Renal cortical epithelial cell (primary cell): ENCODE results near the gene EFCAB7. TPM values are rescaled to one million over a fixed set of nuclear protein-coding genes. Genes with fewer than 3 reads are reported as not detected.
A peak's percentile ranks its signal among the peaks of the same experiment; 100 is the strongest.

ENCODE experiments used
- DNase-seq: peaks from one replicate; pipeline ENCODE4 v3.0.0-alpha.2; 2011; ENCODE audit warnings: low read depth
- total RNA-seq: library from RNA; depleted of rRNA; stranded (reverse); fragments of >200 nt; gene quantifications from 2 replicates; pipeline ENCODE4 v1.2.3, GENCODE V29; 2014

Gene EFCAB7
- total RNA-seq, 1 donor from 2014 or later = 15.1 TPM

DNA sequence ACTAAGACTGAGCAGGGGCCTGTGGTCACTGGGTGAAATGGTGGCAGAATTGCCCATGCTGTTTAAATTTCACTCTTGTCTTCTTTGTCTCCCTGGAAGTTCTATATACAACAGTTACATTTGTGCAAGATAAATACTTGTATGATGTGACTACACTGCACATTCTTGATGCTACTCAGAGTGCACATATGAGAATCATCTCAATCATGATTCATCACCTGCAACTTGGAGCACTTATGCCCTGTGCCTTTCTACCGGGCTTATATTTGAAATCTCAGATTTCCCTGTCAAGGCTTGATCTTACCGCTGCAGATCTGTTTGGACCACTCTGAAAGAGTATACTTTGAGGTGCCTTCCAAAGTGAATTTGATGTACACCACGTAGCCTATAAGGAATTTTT is 80.5 kb downstream of the EFCAB7 start:
- no peak for DNase-seq

DNA sequence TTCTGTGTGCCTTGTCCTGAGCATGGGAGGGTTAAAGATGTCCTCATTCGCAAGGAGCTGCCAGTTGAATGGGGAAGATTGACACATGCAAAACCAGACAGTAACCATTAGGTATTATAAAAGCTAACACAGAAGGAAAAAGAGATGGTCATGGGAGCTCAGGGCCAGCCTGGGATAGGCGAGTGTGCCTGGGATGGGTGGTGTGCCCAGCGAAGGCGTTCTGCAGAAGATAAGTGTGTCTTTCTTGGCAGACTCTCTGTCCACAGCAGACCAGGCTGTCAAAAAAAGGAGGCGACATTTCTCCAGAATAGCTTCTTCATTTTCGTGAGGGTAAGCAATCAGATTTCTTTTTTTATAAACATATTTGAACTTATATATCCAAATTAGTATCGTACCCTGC is 84.0 kb downstream of the EFCAB7 start:
- no peak for DNase-seq

- peak; percentile 64 for DNase-seq
These were observed 87.9 kb downstream of the EFCAB7 start for GRCh38 chr1:63611231-63611630.

- peak; percentile 63 for DNase-seq
These were observed 89.2 kb downstream of the EFCAB7 start for GRCh38 chr1:63612564-63612963.

DNA sequence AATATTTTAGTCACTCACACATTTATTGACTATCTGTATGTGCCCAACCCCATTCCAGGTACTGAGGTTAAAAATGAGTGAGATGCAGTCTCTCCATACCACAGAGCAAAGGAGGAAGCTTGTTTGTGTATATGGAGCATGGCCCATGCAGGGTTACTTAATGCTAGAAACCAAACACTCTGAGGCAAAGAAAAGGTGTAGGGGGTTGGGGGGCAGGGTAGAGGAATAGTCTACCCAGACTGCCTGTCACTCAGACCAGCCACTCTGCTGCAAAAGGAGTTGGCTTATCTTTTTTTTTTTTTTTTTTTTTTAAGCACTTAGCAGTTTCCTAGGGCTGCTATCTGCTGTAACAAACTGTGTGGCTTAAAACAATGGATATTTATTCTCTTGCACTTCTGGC is 89.6 kb downstream of the EFCAB7 start:
- DNase-seq = no peak

DNA sequence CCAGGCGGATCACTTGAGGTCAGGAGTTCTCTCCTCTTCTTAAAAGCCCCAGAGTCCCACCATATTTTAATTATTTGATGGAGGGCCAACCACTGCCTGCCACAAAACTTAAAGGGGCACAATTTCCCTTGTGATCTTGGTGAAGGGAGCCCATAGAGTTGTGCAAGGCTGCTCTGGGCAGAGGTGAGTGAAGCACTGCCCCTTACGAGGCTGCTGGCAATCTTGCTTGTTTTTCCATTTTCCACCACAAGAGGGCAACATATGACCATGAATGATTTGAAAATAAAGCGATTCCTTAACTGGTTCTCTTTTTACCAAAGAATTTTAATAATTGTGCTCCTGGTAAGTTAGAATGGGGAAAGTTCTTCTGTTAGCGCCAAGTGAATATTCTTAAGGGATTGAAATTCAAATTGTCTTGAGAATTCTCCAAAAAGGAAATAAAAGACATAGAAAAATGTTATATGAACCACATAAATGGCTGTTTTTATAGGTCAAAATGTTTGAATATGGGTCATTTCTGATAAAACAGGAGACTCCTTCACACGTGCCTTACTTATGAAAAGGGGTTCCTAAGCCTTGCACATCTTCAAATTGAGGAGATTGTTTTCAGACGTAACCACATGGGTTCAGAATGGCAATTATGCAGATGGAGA is 92.6 kb downstream of the EFCAB7 start:
- peak; percentile 71 for DNase-seq

- no peak for DNase-seq
These were observed 94.1 kb downstream of the EFCAB7 start for GRCh38 chr1:63617450-63617849.

- no peak for DNase-seq
These were observed 94.7 kb downstream of the EFCAB7 start for GRCh38 chr1:63618011-63618410.

GRCh38 chr1:63619558-63619957 is 96.2 kb downstream of the EFCAB7 start:
- DNase-seq = no peak

DNA sequence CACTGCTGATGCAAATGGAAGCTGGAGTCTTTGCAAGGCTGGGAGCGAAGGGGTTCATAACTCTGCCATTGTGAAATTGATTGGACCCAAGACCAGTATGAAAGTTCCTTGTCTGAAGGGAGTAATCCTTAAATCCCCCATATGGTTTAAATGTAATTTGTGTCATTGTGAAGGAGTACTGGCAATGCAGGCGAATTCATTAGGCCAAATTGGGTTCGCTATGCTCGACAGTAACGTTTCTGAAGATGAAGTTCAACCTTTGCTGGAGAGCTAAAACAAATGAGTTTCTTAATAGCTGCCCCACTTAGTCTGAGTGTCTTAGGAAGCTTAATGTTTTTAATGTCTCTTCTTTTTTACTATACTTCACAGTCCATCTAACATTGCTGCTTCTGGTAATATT is 97.3 kb downstream of the EFCAB7 start:
- DNase-seq = no peak

- DNase-seq = no peak
These were observed 97.8 kb downstream of the EFCAB7 start for GRCh38 chr1:63621075-63621474.

DNA sequence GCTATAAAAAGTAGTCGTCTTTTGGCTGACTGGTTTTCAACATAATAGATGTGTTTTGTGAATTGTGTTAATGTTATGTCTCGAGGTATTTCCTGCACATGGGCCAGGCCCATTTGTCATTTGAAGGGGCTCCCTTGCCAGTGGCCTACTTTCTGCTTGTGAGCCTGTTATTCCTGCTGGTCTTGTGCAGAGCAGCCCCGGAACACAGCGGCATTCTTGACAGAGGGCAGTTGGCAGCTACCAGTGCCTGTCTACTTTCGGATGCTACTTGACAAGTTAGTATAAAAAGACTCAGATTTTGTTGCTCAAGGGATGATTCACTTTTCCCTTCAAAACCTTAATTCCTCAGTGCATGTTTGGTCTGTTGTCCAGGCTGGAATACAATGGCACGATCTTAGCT is 98.4 kb downstream of the EFCAB7 start:
- DNase-seq = no peak

Other genes with a start within 250 kb of the EFCAB7 start
- not detected in 2 replicates for gene FOXD3, start 201.0 kb upstream of the EFCAB7 start, total RNA-seq
- gene ALG6, start 155.9 kb upstream of the EFCAB7 start, total RNA-seq = 16.7 and 17.7 TPM in 2 replicates
- gene ITGB3BP, start 300 bp upstream of the EFCAB7 start, total RNA-seq = 14.0 and 33.3 TPM in 2 replicates
- gene PGM1, start 69.9 kb downstream of the EFCAB7 start, total RNA-seq = 99.7 and 152 TPM in 2 replicates